Measurements from ENCODE around the gene SYNPO.

The SYNPO gene

GRCh38 chr5:150640311-150641005, at the start of gene SYNPO:
SYNPO (plus strand) TSS chr5:150640660; CDS start chr5:150648276, 7,616 bp downstream.
- no peak for DNase-seq (ENCODE audit: low read depth in 2 of 2, low spot score in 1 of 2)

GRCh38 chr5:150590979-150591695, 49.3 kb upstream of the SYNPO start:
- no peak for DNase-seq (ENCODE audit: low read depth in 2 of 2, low spot score in 1 of 2)

GRCh38 chr5:150593593-150593992, 46.9 kb upstream of the SYNPO start:
- no peak for DNase-seq (ENCODE audit: low read depth in 2 of 2, low spot score in 1 of 2)

GRCh38 chr5:150593996-150594395, 46.5 kb upstream of the SYNPO start:
- no peak for DNase-seq (ENCODE audit: low read depth in 2 of 2, low spot score in 1 of 2)

GRCh38 chr5:150595466-150596031, 44.9 kb upstream of the SYNPO start:
- no peak for DNase-seq (ENCODE audit: low read depth in 2 of 2, low spot score in 1 of 2)

GRCh38 chr5:150596313-150596712, 44.1 kb upstream of the SYNPO start:
- no peak for DNase-seq (ENCODE audit: low read depth in 2 of 2, low spot score in 1 of 2)

GRCh38 chr5:150596826-150597225, 43.6 kb upstream of the SYNPO start:
- no peak for DNase-seq (ENCODE audit: low read depth in 2 of 2, low spot score in 1 of 2)

- no peak for DNase-seq (ENCODE audit: low read depth in 2 of 2, low spot score in 1 of 2)
Measured at GRCh38 chr5:150598006-150598405, 42.5 kb upstream of the SYNPO start.

GRCh38 chr5:150598821-150599273, 41.6 kb upstream of the SYNPO start:
- DNase-seq (ENCODE audit: low read depth in 2 of 2, low spot score in 1 of 2) = no peak

GRCh38 chr5:150599281-150599680, 41.2 kb upstream of the SYNPO start:
- DNase-seq (ENCODE audit: low read depth in 2 of 2, low spot score in 1 of 2) = no peak

- no peak for DNase-seq (ENCODE audit: low read depth in 2 of 2, low spot score in 1 of 2)
Measured at GRCh38 chr5:150599917-150600511, 40.4 kb upstream of the SYNPO start.

- no peak for DNase-seq (ENCODE audit: low read depth in 2 of 2, low spot score in 1 of 2)
Measured at GRCh38 chr5:150600616-150601490, 39.6 kb upstream of the SYNPO start.

- no peak for DNase-seq (ENCODE audit: low read depth in 2 of 2, low spot score in 1 of 2)
Measured at GRCh38 chr5:150601491-150602345, 38.7 kb upstream of the SYNPO start.

- no peak for DNase-seq (ENCODE audit: low read depth in 2 of 2, low spot score in 1 of 2)
Measured at GRCh38 chr5:150603052-150603451, 37.4 kb upstream of the SYNPO start.

- no peak for DNase-seq (ENCODE audit: low read depth in 2 of 2, low spot score in 1 of 2)
Measured at GRCh38 chr5:150603491-150603890, 37.0 kb upstream of the SYNPO start.

GRCh38 chr5:150604010-150604409, 36.5 kb upstream of the SYNPO start:
- no peak for DNase-seq (ENCODE audit: low read depth in 2 of 2, low spot score in 1 of 2)

GRCh38 chr5:150604894-150605440, 35.5 kb upstream of the SYNPO start:
- no peak for DNase-seq (ENCODE audit: low read depth in 2 of 2, low spot score in 1 of 2)

- no peak for DNase-seq (ENCODE audit: low read depth in 2 of 2, low spot score in 1 of 2)
Measured at GRCh38 chr5:150605546-150605945, 34.9 kb upstream of the SYNPO start.

GRCh38 chr5:150606476-150606875, 34.0 kb upstream of the SYNPO start:
- no peak for DNase-seq (ENCODE audit: low read depth in 2 of 2, low spot score in 1 of 2)

- no peak for DNase-seq (ENCODE audit: low read depth in 2 of 2, low spot score in 1 of 2)
Measured at GRCh38 chr5:150607105-150607504, 33.4 kb upstream of the SYNPO start.
